ENCODE results near the gene BICC1.
"Not testable (repeated sequence)": the region's sequence is repeated elsewhere in the genome, so short reads cannot be mapped to it uniquely, and the experiment has no call there.

The BICC1 gene

DNA sequence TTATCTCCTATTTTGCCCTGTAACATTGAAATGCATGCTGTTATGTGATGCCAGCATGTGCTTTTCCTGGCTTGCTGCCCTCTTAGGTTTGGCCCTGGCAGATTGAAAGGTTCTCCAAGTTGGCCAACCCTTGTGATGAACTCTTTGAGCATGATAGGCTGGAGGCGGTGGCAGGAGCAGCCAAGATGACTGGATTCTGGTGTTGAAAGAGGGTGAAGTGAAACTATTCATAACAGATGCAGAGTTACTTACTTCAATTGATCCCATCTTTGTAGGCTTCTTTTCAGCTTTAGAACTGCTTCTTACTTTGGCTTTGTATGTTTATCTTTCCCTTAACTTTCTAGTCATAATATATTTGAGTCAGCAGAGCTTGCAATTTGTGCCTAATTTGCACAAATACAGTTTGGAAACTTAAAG is 57.6 kb downstream of the BICC1 start:
- no peak for DNase-seq

GRCh38 chr10:58570979-58571378 is 58.3 kb downstream of the BICC1 start:
- no peak for DNase-seq

DNA sequence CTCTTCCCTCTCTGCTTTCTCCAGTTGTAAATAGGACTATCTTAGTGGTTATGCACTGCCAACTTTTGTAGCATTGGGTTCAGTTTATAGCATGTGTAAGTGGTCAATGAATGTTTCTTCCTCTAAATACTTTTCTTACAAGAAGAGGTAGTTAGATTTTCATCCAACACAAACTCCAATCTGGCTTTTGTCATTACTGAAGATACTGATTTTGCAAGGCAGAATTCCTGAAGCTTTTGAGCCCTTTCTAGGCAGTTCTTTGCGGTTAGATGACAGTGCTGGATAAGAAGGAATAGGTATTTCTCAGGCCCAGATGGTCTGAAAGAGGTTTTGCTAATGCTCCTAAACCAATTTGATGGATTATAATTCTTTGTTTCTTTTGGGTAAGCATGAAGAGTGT is 60.5 kb downstream of the BICC1 start:
- DNase-seq = no peak

DNA sequence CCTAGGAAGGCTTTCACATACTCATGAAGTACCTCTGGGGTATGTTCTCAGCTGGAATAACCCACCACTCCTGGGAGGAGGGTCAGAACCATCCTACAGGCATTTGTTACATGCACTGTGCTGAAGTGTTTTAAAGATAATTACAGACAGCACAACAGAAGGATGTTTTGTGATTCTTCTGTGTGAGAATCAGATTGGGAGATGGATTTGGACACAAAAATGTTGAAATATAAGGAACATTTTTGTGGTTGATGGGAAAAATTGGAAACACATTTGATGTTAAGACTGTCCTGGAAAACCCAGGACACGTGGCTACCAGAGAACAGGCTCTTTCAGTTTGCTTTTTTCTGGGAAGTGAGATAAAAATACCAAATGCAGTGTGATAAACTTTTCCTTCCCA is 61.4 kb downstream of the BICC1 start:
- DNase-seq = no peak

DNA sequence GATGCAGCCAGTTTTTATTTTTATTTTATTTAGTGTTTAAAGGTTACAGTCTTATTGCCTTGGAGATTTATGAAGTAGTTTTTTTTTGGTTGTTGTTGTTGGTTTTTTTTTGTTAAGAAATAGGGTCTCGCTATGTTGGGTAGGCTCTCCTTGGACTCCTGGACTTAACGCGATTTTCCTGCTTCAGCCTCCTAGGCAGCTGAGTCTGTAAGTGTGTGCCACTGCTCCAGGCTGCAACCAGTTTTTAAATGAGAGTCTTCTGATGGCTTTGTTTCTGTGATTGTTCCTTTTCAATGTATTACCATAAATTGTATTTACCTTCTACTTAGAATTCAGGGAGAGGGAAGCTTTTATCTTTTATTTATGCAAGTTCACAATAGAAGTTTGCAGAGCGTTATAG is 62.8 kb downstream of the BICC1 start:
- no peak for DNase-seq

DNA sequence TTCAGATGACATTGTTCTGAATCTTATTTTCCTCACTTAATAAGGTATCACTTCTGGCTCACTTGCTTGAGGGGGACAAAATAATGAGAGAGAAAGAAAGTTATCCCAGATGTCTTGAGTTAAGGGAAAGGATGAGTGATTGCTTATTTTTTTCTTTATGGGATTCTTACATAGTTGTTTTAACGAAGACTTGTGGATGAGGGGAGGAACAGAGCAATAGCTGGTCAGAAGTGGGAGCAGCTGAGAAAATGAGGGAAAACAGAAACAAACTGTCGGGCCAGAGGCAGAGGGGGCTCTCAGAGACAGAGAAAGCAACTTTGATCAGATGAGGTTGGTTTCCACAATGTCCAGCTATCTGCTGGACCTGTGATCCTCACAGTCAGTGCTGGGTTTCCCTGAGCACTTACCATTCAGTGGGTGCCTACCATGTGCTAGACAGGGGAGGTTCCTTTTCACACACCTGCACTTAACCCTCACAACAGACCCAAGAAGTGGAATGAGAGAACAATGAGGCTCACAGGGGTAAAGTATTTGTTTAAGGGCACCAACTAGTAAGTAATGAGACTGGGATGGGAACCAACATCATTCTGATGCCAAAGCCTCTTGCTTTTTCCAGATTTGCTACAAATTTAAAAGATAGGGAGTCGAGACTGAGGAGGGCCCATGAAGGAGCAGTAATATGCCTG is 64.2 kb downstream of the BICC1 start:
- no peak for DNase-seq

DNA sequence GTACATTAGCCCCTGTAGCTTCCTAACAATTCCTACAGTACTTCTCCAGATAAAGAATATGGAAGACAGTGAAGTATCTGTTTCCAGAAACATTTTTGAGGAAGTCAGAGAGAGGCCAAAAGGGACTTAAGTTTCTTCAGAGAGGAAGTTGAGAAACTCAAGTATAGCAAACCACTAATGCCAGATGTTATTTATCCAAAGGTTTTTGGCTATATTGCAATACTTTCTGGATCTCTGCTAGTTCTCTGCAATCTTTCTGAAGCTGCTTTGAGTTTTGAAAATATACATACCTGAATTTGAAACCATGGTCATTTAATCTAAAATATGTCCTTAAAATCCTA is 64.7 kb downstream of the BICC1 start:
- no peak for DNase-seq

- DNase-seq = no peak
Measured at GRCh38 chr10:58578366-58578765, 65.7 kb downstream of the BICC1 start.

GRCh38 chr10:58579011-58579655 is 66.5 kb downstream of the BICC1 start:
- DNase-seq = no peak

- DNase-seq = no peak
Measured at GRCh38 chr10:58582045-58582444, 69.4 kb downstream of the BICC1 start.

GRCh38 chr10:58585435-58585834 is 72.8 kb downstream of the BICC1 start:
- DNase-seq = no peak

GRCh38 chr10:58586282-58587245 is 73.9 kb downstream of the BICC1 start:
- no peak for DNase-seq

GRCh38 chr10:58587676-58588075 is 75.0 kb downstream of the BICC1 start:
- no peak for DNase-seq

GRCh38 chr10:58588673-58589265 is 76.1 kb downstream of the BICC1 start:
- DNase-seq = no peak

DNA sequence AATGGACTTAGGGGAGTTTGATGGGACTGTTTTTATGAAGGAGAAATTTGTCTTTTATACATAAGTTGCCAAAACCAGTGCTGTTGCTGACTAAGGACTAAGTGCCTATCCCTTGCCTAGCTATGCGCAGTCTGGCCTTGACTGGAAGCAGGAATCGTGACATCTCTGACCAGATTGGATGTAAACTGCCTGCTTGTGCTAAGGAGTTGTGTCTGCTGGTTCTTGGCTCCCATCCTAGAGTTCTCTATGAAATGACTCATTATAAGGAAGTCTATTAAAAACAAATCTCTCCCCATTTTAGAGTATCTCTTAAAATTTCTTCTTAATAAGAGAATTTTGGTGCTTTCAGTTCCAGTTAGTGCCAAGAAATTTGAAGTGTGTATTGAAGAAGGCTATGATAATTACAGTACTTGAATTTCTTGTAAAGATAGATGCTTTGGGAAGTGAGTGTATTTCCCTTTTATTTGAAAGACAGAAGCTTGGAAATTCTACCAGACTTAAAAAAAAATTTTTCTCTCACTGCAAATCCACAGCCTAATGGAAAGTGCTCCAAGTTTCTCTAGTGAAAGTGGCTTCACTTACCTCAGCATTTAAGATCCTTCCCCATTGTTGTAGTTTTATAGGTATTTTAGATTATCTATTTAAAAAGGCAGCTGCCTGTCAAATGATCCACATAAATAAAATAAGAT is 77.6 kb downstream of the BICC1 start:
- DNase-seq = no peak

GRCh38 chr10:58590924-58591323 is 78.3 kb downstream of the BICC1 start:
- DNase-seq = no peak

GRCh38 chr10:58593008-58593407 is 80.3 kb downstream of the BICC1 start:
- DNase-seq = no peak

DNA sequence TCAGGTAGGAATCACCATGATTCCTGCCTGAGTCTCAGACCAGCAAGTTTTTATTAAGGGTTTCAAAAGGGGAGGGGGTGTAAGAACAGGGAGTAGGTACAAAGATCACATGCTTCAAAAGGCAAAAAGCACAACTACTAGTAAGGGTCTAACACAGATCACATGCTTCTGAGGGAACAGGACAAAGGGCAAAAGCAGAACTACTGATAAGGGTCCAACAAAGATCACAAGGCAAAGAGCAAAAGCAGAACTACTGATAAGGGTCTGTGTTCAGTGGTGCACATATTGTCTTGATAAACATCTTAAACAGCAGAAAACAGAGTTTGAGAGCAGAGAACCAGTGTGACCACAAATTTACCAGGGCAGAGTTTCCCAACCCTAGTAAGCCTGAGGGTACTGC is 84.5 kb downstream of the BICC1 start:
- DNase-seq = not testable (repeated sequence)

DNA sequence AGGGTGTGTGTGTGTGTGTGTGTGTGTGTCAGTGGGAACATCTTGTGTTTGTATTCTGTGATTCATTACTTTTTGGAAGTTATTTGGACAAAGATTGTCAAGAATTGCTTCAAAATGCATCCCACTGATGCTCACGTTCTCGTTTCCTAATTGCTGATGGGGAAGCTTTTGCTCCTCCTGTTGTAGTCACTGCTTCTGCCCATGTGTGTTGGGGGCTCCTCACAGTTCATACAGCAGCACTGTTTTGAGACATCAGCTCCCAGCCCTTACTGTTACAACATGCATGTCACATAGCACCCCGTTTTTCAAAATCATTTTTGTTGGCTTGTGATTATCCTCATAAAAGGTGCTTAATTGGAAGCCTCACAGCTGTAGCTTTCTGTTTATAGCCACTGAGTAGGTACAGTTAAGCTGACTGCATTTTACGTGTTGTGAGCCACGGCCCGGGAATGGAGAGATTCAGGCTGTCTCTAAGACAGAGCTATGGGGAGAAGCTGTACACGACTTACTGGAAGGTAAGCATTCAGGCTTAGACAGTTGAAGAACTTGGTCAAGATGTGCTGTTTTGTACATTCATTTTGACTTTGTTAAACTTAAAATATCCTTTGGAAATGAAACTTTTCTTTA is 87.4 kb downstream of the BICC1 start:
- no peak for DNase-seq

GRCh38 chr10:58608351-58608750 is 95.7 kb downstream of the BICC1 start:
- DNase-seq = no peak

- DNase-seq = no peak
Measured at GRCh38 chr10:58608826-58609531, 96.3 kb downstream of the BICC1 start.
